Bronchial epithelial cell (primary cell): ENCODE measurements around the gene IRAK3. TPM values are rescaled to one million over a fixed set of nuclear protein-coding genes. Genes with fewer than 3 reads are reported as not detected.

Experiments
- DNase-seq: peaks from one replicate; pipeline ENCODE4 v3.0.0-alpha.2; 2010; ENCODE audit warnings: low read depth
- FAIRE-seq: peaks from 2 replicates; lab custom pipeline; 2011; peaks lifted over from hg19 to GRCh38; lab: Jason Lieb, UNC
- H3K27me3 ChIP-seq: 2 replicates; pipeline ENCODE4 v1.5.1; 2011; ENCODE audit warnings: low read length; ENCODE audit not compliant: control insufficient read depth, insufficient read depth
- H3K36me3 ChIP-seq: 2 replicates; pipeline ENCODE4 v1.5.1; 2011; ENCODE audit warnings: low read length; ENCODE audit not compliant: control insufficient read depth, insufficient read depth
- H3K4me3 ChIP-seq: 2 replicates; pipeline ENCODE4 v1.5.1; 2011; ENCODE audit warnings: mild to moderate bottlenecking, low read depth, low read length, control low read depth
- total RNA-seq: library from RNA; depleted of rRNA; stranded (reverse); fragments of >200 nt; gene quantifications from 2 replicates; pipeline ENCODE4 v1.2.1, GENCODE V29; 2014
- TF ChIP-seq, protein P1 (sequence below): IDR thresholded peaks from 2 replicates; pipeline ENCODE4 v1.5.1; 2011; ENCODE audit warnings: mild to moderate bottlenecking, moderate library complexity, low read length, control low read depth, inconsistent platforms; ENCODE audit not compliant: insufficient read depth, severe bottlenecking

The IRAK3 gene
- total RNA-seq, 1 donor from 2014 or later: 1.6 TPM

DNA sequence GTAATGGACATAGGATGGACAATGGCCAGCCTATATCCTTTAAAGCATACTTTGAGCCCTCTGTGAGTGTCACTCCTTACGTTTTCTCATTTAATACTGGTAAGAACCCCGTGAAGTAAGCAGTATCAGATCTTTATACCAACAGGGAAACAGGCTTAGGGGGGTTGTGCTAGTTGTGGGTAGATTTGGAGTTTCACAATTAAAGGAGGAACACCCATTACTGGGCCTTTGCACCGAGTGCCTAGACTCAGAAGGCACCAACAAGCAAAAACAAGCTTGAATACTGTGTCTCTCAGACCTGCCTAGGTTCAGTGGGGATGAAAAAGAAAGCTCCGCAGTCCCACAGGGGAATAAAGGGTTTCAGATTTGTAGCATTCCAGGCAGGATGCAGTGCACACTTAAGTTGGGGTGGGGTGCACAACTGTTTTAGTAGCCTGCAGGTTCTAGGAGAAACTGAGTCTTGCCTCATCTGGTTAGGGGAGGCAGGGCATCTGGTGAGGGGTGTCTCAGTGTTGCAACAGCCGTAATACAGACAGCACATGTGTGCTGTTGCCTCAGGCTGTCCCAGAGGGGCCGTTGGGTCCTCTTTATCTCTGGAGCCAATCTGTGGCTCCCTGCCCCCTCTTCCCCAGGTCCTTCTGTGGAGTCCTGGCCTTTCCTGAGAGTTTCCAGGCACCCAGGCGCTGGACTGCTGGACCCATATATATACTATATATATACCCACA lies 51.2 kb downstream of the IRAK3 start:
- TF ChIP-seq, protein P1, sequence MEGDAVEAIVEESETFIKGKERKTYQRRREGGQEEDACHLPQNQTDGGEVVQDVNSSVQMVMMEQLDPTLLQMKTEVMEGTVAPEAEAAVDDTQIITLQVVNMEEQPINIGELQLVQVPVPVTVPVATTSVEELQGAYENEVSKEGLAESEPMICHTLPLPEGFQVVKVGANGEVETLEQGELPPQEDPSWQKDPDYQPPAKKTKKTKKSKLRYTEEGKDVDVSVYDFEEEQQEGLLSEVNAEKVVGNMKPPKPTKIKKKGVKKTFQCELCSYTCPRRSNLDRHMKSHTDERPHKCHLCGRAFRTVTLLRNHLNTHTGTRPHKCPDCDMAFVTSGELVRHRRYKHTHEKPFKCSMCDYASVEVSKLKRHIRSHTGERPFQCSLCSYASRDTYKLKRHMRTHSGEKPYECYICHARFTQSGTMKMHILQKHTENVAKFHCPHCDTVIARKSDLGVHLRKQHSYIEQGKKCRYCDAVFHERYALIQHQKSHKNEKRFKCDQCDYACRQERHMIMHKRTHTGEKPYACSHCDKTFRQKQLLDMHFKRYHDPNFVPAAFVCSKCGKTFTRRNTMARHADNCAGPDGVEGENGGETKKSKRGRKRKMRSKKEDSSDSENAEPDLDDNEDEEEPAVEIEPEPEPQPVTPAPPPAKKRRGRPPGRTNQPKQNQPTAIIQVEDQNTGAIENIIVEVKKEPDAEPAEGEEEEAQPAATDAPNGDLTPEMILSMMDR: no peak

DNA sequence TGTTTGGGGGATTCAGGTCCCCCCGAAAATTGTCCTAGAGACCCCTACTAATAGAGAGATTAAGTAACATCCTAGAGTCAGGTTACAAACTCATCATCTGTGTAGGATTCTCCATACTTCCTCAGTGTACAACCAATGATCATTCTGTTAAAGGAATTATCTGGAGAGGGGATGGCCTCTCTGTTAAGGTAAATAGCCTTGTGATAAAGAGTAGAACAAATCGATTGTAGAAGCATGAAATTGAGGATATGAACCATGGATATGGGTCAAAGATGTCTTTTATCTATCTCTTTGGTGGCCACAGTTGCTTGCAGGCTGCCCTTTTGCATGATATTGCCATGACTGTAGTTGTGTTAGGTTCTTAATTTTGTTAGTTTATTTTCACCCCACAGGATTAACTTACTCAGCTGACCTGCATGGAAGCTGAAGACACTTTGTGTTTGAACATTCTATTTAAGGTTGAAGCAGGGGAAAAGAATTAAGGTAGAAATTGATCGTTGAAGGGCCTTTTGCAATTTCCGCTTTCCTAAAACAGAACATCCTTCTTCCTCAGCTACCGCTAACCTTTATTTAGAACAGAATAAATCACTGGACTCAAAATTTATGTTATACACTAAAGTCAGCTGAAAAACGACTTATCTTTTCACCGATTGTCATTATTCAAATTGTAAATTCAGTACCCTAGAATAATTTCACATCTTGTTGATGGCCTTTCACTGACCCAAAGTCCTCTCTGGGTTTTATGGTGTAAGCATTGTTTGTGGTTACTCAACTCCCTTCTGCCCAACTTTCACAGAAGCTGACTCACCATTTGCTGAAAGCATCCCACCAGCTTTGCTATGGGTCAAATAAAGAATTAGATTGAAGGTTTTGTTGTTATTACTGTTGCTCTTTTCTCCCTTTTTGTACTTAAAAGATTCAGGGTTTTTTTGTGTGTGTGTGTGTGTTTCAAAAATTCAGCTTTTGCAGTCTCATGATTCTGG lies 52.3 kb downstream of the IRAK3 start:
- Histone ChIP-seq H3K4me3 (no peak overlapping the region), H3K27me3 (no peaks in the 10 kb centered on the region), H3K36me3 (no peaks in the 10 kb centered on the region)
- DNase-seq (peak; percentile 61), FAIRE-seq (no peak)
- TF ChIP-seq, protein P1: no peak

More for the DNA sequence above, 51.2 kb downstream of the IRAK3 start:
- FAIRE-seq (no peak), DNase-seq (no peak)
- Histone ChIP-seq H3K36me3 (no peaks in the 10 kb centered on the region), H3K4me3 (no peak overlapping the region), H3K27me3 (no peaks in the 10 kb centered on the region)

DNA sequence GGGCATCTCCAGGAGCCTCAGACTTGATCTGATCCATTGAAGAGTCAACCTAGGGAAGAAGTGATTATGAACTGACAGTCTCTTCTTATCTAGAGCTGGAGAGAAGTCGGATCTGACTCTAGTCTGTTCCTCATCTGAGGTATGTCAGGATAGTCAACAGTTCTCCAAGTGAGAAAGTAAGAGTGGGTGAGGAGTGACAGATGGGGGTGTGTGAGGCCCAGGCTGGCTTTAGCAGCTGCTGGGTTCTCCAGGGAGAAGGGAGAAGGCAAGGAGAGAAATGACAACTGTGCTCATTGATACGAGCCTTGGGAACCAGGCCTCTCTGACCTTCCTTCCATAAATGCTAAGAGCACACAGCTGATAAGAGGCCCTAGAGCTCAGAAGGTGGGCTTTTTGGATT lies 53.3 kb downstream of the IRAK3 start:
- H3K36me3 ChIP-seq: no peaks in the 10 kb centered on the region
- TF ChIP-seq, protein P1: no peak
- no peak overlapping the region for H3K4me3 ChIP-seq
- no peak for DNase-seq
- no peak for FAIRE-seq
- H3K27me3 ChIP-seq: no peaks in the 10 kb centered on the region

DNA sequence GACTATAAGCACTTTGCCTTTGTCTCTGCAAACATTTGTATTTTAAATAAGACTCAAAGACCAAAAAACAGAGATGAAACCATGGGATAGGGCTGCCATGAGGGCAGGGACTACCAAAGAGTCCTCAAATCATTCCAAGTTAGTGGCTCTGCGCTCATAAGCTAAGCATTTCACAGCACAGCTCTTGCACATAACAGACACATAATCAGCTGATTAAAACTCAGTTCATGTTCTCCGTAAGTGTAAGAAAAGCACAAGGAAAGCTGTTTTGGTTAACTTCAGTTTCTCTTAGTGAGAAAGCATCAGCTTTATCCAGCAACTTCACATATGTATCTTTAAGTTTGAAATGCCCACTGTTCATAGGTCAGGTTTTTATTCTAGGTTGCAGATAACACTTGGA lies 54.9 kb downstream of the IRAK3 start:
- Histone ChIP-seq H3K4me3 (no peak overlapping the region), H3K27me3 (no peaks in the 10 kb centered on the region), H3K36me3 (no peaks in the 10 kb centered on the region)
- no peak for FAIRE-seq
- TF ChIP-seq, protein P1: no peak
- DNase-seq: no peak

DNA sequence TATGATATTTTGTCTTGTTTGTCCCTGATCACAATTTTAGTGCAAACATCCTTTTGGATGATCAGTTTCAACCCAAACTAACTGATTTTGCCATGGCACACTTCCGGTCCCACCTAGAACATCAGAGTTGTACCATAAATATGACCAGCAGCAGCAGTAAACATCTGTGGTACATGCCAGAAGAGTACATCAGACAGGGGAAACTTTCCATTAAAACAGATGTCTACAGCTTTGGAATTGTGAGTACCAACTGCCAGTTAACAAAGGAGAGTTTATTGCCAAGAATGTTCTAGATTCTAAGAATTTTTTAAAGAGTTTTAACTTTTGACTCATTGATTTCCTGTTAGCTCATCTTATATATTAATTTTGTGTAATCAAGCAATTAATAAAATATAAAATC lies 55.4 kb downstream of the IRAK3 start:
- Histone ChIP-seq H3K36me3 (no peaks in the 10 kb centered on the region), H3K4me3 (no peak overlapping the region), H3K27me3 (no peaks in the 10 kb centered on the region)
- DNase-seq: no peak
- FAIRE-seq: no peak
- TF ChIP-seq, protein P1: no peak
